HUDEP-2 (cell line): ENCODE data around the gene NKD2.
"Not testable (repeated sequence)": the region's sequence is repeated elsewhere in the genome, so short reads cannot be mapped to it uniquely, and the experiment has no call there.

Experiments
- DNase-seq, 76 experiments: peaks; one replicate each; lab custom pipeline; 2025; ENCODE audit not compliant: unreplicated experiment in 76 of 76; lab: John Stamatoyannopoulos, UW

The NKD2 gene

GRCh38 chr5:1054799-1055775, 46.5 kb downstream of the NKD2 start:
- DNase-seq = no peak

- no peak for DNase-seq
These were observed 47.5 kb downstream of the NKD2 start for GRCh38 chr5:1055896-1056610.

GRCh38 chr5:1056611-1057484, 48.2 kb downstream of the NKD2 start:
- DNase-seq = no peak

DNA sequence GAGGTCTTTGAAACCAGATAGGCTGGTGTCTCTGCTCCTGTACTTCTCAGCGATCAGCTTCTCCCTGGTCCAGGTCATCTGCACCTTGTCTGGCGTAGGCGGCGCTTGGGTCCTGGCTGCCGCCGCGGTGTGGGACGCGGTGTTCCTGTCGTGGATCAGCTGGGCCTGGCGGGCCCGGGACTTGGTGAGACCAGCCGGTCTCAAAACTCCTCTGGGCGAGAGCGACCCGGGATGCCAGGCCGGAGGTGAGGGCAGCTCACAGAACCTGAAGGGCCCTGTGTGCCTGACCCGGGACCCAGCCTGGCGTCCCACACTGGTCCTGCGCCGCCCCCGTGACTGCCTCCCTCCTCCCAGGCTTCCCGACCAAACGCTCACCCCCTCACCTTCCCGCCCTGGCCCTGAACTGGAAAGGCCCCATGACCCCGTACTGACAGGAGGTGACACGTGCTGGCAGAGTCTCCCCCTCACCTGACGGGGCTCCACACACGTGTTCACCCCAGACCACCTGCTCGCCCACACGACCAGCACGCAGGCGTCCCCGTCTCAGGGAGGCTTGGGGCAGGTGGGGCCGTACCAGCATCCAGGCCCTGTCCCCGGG, 49.0 kb downstream of the NKD2 start:
- DNase-seq = no peak

DNA sequence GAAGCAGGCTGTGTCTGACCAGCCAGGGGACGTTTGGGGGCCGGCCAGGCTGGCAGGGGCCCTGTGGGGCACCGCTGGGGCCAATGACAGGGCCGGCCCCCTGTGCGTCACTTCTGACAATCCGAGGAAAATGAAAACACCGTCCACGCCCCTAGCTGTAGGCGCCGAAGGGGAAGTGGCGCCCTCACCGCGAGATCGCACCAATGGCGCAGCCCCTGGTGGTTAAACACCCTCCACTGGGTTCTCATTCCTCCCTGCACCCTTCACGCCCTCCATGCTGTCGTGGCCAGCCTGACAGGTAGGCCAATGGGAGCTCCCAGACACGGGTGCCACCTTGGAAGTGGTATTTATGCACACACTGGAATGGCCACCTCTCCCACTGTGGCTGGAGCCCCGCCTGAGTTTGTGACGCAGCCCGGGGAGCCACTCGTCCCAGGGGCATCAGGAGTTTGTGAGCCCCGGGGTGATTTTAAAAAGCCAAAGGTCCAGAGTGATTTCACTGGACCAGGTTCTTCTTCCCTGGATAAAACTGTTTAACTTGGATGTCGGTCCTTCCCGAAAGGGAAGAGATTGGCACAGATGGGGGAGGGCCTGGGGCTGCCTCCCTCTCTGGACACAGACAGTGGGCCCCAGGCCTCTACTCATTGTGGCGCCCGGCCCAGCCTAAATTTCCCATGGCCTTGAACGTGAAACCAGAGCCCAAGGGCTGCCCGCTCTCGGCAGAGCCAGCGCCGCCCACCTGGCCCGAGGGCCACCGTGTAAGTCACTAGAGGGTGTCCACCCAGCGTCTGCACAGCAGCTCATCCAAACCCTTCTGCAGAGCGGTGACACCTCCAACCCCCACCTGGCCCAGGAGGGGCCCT, 49.7 kb downstream of the NKD2 start:
- DNase-seq = no peak

GRCh38 chr5:1058988-1059883, 50.6 kb downstream of the NKD2 start:
- DNase-seq = no peak

GRCh38 chr5:1059884-1060263, 51.3 kb downstream of the NKD2 start:
- DNase-seq = no peak

- no peak for DNase-seq
These were observed 52.0 kb downstream of the NKD2 start for GRCh38 chr5:1060535-1060981.

DNA sequence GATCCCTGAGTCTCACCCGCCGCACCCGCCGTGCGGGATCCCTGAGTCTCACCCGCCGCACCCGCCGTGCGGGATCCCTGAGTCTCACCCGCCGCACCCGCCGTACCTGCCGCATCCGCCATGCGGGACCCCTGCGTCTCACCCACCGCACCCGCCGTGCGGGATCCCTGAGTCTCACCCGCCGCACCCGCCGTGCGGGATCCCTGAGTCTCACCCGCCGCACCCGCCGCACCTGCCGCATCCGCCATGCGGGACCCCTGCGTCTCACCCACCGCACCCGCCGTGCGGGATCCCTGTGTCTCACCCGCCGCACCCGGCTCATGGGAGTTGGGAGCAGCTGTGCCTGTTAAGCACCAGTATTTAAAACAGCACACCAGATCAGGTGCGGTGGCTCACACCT, 52.7 kb downstream of the NKD2 start:
- DNase-seq = not testable (repeated sequence)

GRCh38 chr5:1061916-1062315, 53.3 kb downstream of the NKD2 start:
- no peak for DNase-seq

GRCh38 chr5:1062761-1063568, 54.4 kb downstream of the NKD2 start:
- no peak for DNase-seq

DNA sequence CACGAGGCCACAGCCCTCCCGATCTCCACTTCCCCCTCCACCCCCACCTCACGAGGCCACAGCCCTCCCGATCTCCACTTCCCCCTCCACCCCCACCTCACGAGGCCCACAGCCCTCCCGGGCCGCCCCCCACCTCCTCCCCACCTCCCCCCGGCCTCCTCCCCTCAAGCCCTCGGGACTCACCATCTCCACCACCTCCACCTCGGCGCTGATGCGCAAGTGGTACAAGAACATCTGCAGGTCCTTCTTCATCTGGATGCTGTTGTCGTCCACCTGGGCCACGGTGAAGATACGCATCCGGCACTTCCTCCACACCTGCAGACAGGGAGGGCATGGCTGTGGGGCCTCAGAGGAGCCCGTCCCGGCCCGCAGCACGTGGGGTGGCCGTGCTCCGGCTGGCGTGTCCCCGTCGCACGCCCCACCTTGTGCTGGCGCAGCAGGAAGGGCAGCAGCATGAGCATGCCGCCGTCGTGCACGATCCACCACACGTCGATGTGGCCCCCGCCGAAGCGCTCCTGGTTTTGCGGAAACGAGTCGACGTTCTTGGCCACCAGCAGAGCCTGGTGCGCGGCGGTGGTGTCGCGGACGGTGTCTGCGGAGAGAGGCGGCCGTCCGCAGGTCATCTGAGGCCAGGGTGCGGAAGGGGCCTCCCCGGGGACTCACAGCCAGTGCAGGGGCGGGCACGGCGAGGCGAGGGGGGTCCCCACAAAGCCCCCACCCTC, 55.2 kb downstream of the NKD2 start:
- no peak for DNase-seq

DNA sequence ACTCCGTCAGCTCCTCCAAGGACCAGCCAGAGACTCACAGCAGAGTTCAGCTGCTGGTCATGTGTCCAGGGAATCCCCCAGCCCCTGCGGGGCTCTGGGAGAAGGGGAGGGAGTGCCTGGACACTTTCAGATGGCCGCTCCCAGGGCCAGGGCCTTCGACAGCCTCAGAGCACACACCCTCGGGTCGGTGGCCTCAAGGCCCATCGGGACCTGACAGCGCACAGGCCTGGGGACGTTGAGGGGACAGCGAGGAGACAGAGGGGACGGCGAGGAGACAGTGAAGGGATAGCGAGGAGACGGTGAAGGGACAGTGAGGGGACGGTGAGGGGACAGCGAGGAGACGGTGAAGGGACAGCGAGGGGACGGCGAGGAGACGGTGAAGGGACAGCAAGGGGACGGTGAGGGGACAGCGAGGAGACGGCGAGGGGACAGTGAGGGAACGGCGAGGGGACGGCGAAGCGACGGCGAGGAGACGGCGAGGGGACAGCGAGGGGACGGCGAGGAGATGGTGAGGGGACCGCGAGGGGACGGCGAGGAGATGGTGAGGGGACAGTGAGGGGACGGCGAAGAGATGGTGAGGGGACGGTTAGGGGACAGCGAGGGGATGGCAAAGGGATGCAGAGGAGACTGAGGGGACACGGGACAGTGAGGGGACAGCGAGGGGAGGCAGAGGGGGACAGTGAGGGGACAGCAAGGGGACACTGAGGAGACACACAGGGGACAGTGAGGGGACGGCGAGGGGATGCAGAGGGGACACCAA, 56.0 kb downstream of the NKD2 start:
- DNase-seq = no peak

DNA sequence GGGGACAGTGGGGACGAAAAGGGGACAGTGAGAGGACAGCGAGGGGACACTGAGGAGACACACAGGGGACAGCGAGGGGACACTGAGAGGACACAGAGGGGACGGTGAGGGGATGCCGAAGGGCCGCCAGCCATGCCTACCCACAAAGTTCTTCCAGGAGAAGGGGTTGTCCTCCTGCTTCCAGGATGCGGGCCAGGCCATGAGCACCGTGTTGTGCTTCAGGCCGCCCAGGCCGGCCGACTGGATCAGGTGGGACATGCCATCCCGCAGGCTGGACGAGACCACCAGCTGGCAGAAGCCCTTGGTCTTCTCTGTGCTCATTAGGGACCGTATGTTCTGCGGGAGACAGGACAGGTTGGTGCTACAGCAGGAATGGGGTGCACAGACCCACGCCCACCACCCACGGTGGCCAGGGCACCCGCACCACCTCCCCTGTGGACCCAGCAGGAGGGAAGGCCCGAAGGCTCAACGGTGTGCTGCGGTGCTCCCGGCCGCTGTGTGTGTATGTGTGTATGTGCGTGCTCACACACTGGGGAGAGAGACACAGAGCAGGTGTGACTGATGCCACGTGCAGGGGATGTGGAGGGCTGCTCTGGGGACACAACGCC, 56.6 kb downstream of the NKD2 start:
- DNase-seq = no peak

- DNase-seq = no peak
These were observed 57.5 kb downstream of the NKD2 start for GRCh38 chr5:1065891-1066650.
